GM23248 (cell line): ENCODE results near the gene RTP2.

Experiments
- EZH2 ChIP-seq: fragments of 200-600 bp; sonication (generic); IDR thresholded peaks from 2 replicates; pipeline ENCODE4 v1.6.1; 2018; ENCODE audit warnings: antibody characterized with exemption, mild to moderate bottlenecking; ENCODE audit not compliant: insufficient read depth, poor library complexity, severe bottlenecking
- EZH2phosphoT487 ChIP-seq: fragments of 200-600 bp; sonication (generic); IDR thresholded peaks from 2 replicates; pipeline ENCODE4 v1.6.1; 2018; ENCODE audit warnings: antibody characterized with exemption, moderate library complexity, mild to moderate bottlenecking, low read depth; ENCODE audit not compliant: insufficient read depth

DNA sequence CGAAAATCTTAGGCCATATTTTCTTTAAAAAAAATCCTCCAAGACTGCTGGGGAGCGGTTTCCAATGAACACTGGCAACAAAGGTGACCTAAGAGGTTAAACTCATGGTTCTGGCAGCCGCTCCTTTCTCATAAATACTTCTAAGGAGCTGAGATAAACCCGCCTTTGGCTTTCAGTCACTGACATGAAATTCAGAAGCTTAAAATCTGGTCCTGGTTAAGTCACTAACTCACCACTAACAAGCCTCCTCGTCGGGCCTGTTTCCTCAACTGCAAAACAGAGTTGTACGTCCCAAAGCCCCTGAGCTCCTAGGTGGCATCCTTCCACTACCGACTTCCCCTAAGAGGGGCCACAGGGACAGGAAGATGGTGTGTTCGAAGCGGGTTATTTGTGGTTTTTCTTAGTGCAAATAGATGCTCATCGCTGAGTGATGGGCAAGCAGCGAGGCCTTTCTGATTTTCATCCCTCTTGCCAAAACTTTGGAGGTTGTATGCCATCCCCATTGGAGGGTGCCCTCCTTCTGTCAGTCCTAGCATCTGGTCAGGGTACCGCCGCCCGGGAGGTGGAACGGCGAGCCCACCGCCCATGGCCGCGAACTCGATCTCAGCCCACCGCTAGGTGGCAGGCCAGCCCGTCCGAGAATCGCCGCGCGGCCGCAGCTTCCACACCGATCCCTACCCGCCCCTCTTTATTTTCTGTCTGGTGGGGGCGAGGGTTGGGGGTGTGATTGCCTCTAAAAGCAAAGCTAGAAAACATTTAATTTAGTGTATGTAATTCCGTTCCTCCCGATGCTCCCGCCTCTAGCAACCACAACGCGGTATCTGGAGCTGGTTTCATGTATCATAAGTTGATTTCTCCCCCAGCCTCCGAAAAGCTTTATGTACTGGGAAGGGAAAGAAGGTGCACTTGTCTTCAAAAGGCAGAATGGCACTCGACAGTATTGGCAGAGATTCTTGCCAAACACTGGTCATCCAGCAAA, 38.4 kb upstream of the RTP2 start:
- TF ChIP-seq EZH2 = no peak
- no peak for TF ChIP-seq EZH2phosphoT487
